WTC11 (cell line): ENCODE data around the gene MLEC.

Experiments used
- CREB1 ChIP-seq: sonication (generic); formaldehyde crosslinking; IDR thresholded peaks from 2 replicates; pipeline ENCODE4 v1.8.0; 2023; ENCODE audit warnings: mild to moderate bottlenecking, missing genetic modification reagents
- CREM ChIP-seq: sonication (generic); formaldehyde crosslinking; IDR thresholded peaks from 2 replicates; pipeline ENCODE4 v1.8.1; 2022; ENCODE audit warnings: mild to moderate bottlenecking, missing genetic modification reagents, moderate library complexity
- EMX1 ChIP-seq: fragments of 250-450 bp; sonication (Bioruptor Pico); IDR thresholded peaks from 2 replicates; pipeline ENCODE4 v1.8.0; 2021; ENCODE audit warnings: mild to moderate bottlenecking
- ESRRA ChIP-seq: sonication (generic); formaldehyde crosslinking; IDR thresholded peaks from 2 replicates; pipeline ENCODE4 v1.8.1; 2022; ENCODE audit warnings: mild to moderate bottlenecking, missing genetic modification reagents, borderline replicate concordance
- FOXK1 ChIP-seq: sonication (generic); formaldehyde crosslinking; IDR thresholded peaks from 2 replicates; pipeline ENCODE4 v1.8.0; 2022; ENCODE audit warnings: mild to moderate bottlenecking, moderate library complexity, missing genetic modification reagents
- NFYB ChIP-seq: sonication (generic); formaldehyde crosslinking; conservative IDR thresholded peaks from 2 replicates; pipeline ENCODE4 v1.8.0; 2022; ENCODE audit warnings: low read depth, missing genetic modification reagents
- TF ChIP-seq, protein P1 (sequence below): fragments of 200-600 bp; IDR thresholded peaks from 2 replicates; pipeline ENCODE4 v1.8.0; 2022; ENCODE audit warnings: antibody characterized with exemption
- TF ChIP-seq, protein P2 (sequence below): sonication (generic); formaldehyde crosslinking; conservative IDR thresholded peaks from 2 replicates; pipeline ENCODE4 v1.8.1; 2023; ENCODE audit warnings: mild to moderate bottlenecking, low read depth, missing genetic modification reagents, moderate library complexity
- TF ChIP-seq, protein P3 (sequence below): sonication (generic); formaldehyde crosslinking; IDR thresholded peaks from 2 replicates; pipeline ENCODE4 v1.8.1; 2022; ENCODE audit warnings: low read depth, mild to moderate bottlenecking, moderate library complexity, missing genetic modification reagents, borderline replicate concordance
- TF ChIP-seq, protein P4 (sequence below): sonication (generic); formaldehyde crosslinking; IDR thresholded peaks from 2 replicates; pipeline ENCODE4 v1.8.0; 2022; ENCODE audit warnings: mild to moderate bottlenecking, missing genetic modification reagents

DNA sequence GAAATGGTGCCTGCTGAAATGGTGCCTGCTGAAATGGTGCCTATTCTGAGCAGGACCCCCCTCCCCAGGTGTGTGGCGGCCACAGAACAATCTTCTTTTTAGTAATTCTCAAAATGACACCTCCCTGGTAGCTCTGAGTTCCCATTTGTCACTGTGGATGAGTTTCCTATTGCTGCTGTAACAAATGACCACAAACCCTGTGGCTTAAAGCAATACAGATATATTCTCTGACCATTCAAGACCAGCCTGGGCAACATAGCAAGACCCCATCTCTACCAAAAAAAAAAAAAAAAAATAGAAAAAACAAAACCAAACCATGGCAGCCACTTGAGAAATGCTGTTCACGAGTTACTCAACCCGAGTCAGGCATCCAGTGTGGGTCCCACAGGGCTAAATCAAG, 46.6 kb downstream of the MLEC start:
- no peak for TF ChIP-seq NFYB (CRISPR knock-in tag)
- TF ChIP-seq, protein P1, sequence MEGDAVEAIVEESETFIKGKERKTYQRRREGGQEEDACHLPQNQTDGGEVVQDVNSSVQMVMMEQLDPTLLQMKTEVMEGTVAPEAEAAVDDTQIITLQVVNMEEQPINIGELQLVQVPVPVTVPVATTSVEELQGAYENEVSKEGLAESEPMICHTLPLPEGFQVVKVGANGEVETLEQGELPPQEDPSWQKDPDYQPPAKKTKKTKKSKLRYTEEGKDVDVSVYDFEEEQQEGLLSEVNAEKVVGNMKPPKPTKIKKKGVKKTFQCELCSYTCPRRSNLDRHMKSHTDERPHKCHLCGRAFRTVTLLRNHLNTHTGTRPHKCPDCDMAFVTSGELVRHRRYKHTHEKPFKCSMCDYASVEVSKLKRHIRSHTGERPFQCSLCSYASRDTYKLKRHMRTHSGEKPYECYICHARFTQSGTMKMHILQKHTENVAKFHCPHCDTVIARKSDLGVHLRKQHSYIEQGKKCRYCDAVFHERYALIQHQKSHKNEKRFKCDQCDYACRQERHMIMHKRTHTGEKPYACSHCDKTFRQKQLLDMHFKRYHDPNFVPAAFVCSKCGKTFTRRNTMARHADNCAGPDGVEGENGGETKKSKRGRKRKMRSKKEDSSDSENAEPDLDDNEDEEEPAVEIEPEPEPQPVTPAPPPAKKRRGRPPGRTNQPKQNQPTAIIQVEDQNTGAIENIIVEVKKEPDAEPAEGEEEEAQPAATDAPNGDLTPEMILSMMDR: no peak
- TF ChIP-seq CREM (CRISPR knock-in tag): no peak
- TF ChIP-seq CREB1 (CRISPR knock-in tag): no peak
- TF ChIP-seq, protein P2, sequence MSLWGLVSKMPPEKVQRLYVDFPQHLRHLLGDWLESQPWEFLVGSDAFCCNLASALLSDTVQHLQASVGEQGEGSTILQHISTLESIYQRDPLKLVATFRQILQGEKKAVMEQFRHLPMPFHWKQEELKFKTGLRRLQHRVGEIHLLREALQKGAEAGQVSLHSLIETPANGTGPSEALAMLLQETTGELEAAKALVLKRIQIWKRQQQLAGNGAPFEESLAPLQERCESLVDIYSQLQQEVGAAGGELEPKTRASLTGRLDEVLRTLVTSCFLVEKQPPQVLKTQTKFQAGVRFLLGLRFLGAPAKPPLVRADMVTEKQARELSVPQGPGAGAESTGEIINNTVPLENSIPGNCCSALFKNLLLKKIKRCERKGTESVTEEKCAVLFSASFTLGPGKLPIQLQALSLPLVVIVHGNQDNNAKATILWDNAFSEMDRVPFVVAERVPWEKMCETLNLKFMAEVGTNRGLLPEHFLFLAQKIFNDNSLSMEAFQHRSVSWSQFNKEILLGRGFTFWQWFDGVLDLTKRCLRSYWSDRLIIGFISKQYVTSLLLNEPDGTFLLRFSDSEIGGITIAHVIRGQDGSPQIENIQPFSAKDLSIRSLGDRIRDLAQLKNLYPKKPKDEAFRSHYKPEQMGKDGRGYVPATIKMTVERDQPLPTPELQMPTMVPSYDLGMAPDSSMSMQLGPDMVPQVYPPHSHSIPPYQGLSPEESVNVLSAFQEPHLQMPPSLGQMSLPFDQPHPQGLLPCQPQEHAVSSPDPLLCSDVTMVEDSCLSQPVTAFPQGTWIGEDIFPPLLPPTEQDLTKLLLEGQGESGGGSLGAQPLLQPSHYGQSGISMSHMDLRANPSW (CRISPR knock-in tag): no peak
- TF ChIP-seq, protein P3, sequence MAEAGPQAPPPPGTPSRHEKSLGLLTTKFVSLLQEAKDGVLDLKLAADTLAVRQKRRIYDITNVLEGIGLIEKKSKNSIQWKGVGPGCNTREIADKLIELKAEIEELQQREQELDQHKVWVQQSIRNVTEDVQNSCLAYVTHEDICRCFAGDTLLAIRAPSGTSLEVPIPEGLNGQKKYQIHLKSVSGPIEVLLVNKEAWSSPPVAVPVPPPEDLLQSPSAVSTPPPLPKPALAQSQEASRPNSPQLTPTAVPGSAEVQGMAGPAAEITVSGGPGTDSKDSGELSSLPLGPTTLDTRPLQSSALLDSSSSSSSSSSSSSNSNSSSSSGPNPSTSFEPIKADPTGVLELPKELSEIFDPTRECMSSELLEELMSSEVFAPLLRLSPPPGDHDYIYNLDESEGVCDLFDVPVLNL (CRISPR knock-in tag): no peak
- TF ChIP-seq FOXK1 (CRISPR knock-in tag): no peak
- TF ChIP-seq EMX1 (CRISPR knock-in tag): no peak
- TF ChIP-seq, protein P4, sequence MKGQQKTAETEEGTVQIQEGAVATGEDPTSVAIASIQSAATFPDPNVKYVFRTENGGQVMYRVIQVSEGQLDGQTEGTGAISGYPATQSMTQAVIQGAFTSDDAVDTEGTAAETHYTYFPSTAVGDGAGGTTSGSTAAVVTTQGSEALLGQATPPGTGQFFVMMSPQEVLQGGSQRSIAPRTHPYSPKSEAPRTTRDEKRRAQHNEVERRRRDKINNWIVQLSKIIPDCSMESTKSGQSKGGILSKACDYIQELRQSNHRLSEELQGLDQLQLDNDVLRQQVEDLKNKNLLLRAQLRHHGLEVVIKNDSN (CRISPR knock-in tag): no peak
- no peak for TF ChIP-seq ESRRA (CRISPR knock-in tag)
